Neural cell (in vitro differentiated cells): ENCODE data around the gene AHNAK2.
"Not testable (repeated sequence)": the region's sequence is repeated elsewhere in the genome, so short reads cannot be mapped to it uniquely, and the experiment has no call there.

ENCODE experiments used
- CTCF ChIP-seq: fragments of 450-650 bp; IDR thresholded peaks from 2 replicates; pipeline ENCODE4 v1.5.1; 2014; ENCODE audit warnings: antibody characterized with exemption, mild to moderate bottlenecking, moderate library complexity; ENCODE audit not compliant: poor library complexity, severe bottlenecking
- EZH2 ChIP-seq: fragments of 200-600, 300-800 bp; shearing (Covaris generic), sonication (generic); IDR thresholded peaks from 2 replicates; pipeline ENCODE4 v1.6.1; 2014; ENCODE audit warnings: antibody characterized with exemption, low read length, borderline replicate concordance, mild to moderate bottlenecking; ENCODE audit not compliant: insufficient read depth, poor library complexity, severe bottlenecking
- POLR2AphosphoS5 ChIP-seq: IDR thresholded peaks from 2 replicates; pipeline ENCODE4 v1.6.1; 2012

DNA sequence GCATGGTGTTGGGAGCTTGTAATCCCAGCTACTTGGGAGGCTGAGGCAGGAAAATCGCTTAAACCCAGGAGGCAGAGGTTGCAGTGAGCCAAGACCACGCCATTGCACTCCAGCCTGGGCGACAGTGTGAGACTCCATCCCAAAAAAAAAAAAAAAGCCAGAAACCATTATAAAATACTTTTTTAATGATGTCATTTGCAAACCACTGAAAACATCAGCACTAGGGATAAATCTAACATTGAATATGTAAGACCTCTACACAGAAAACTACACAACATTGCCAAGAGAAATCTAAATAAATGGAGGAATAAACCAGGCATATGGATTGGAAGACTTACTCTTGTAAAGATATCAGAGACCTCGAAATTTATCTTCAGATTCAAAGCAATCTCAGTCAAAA is 49.5 kb upstream of the AHNAK2 start:
- not testable (repeated sequence) for TF ChIP-seq EZH2, CTCF, POLR2AphosphoS5
